ENCODE measurements around the gene RHBDL3.
"Not testable (repeated sequence)": the region's sequence is repeated elsewhere in the genome, so short reads cannot be mapped to it uniquely, and the experiment has no call there.

Gene RHBDL3

GRCh38 chr17:32297860-32298259 lies 32.2 kb downstream of the RHBDL3 start:
- FAIRE-seq: no peak

- FAIRE-seq: no peak
Measured at GRCh38 chr17:32298298-32298697, 32.7 kb downstream of the RHBDL3 start.

GRCh38 chr17:32298721-32299579 lies 33.3 kb downstream of the RHBDL3 start:
- no peak for FAIRE-seq

GRCh38 chr17:32299580-32300164 lies 34.0 kb downstream of the RHBDL3 start:
- FAIRE-seq: no peak

- no peak for FAIRE-seq
Measured at GRCh38 chr17:32302037-32302436, 36.4 kb downstream of the RHBDL3 start.

GRCh38 chr17:32302860-32303649 lies 37.4 kb downstream of the RHBDL3 start:
- no peak for FAIRE-seq

GRCh38 chr17:32303781-32304288 lies 38.2 kb downstream of the RHBDL3 start:
- no peak for FAIRE-seq

GRCh38 chr17:32305049-32305448 lies 39.4 kb downstream of the RHBDL3 start:
- FAIRE-seq: no peak

GRCh38 chr17:32307658-32308057 lies 42.0 kb downstream of the RHBDL3 start:
- no peak for FAIRE-seq

- no peak for FAIRE-seq
Measured at GRCh38 chr17:32311028-32311536, 45.5 kb downstream of the RHBDL3 start.

GRCh38 chr17:32314636-32315035 lies 49.0 kb downstream of the RHBDL3 start:
- no peak for FAIRE-seq

GRCh38 chr17:32315171-32315570 lies 49.5 kb downstream of the RHBDL3 start:
- no peak for FAIRE-seq

- FAIRE-seq: not testable (repeated sequence)
Measured at GRCh38 chr17:32316653-32317052, 51.0 kb downstream of the RHBDL3 start.

GRCh38 chr17:32317353-32317752 lies 51.7 kb downstream of the RHBDL3 start:
- no peak for FAIRE-seq

GRCh38 chr17:32318071-32318470 lies 52.4 kb downstream of the RHBDL3 start:
- FAIRE-seq: no peak

- FAIRE-seq: no peak
Measured at GRCh38 chr17:32319548-32319905, 53.9 kb downstream of the RHBDL3 start.

- FAIRE-seq: not testable (repeated sequence)
Measured at GRCh38 chr17:32320080-32320479, 54.4 kb downstream of the RHBDL3 start.

- FAIRE-seq: no peak
Measured at GRCh38 chr17:32320847-32321246, 55.2 kb downstream of the RHBDL3 start.

GRCh38 chr17:32323046-32323445 lies 57.4 kb downstream of the RHBDL3 start:
- FAIRE-seq: no peak

- no peak for FAIRE-seq
Measured at GRCh38 chr17:32323811-32324491, 58.3 kb downstream of the RHBDL3 start.

GRCh38 chr17:32327911-32328310 lies 62.3 kb downstream of the RHBDL3 start:
- no peak for FAIRE-seq

GRCh38 chr17:32330147-32330546 lies 64.5 kb downstream of the RHBDL3 start:
- FAIRE-seq: no peak

All from A204.1 (cell line).